Glomerular visceral epithelial cell (primary cell): ENCODE results near the gene ZFPM1.
"Not testable (repeated sequence)": the region's sequence is repeated elsewhere in the genome, so short reads cannot be mapped to it uniquely, and the experiment has no call there.

Experiments
- DNase-seq: peaks from one replicate; pipeline ENCODE4 v3.0.0-alpha.2; 2016; ENCODE audit errors: extremely low spot score

ZFPM1 gene

DNA sequence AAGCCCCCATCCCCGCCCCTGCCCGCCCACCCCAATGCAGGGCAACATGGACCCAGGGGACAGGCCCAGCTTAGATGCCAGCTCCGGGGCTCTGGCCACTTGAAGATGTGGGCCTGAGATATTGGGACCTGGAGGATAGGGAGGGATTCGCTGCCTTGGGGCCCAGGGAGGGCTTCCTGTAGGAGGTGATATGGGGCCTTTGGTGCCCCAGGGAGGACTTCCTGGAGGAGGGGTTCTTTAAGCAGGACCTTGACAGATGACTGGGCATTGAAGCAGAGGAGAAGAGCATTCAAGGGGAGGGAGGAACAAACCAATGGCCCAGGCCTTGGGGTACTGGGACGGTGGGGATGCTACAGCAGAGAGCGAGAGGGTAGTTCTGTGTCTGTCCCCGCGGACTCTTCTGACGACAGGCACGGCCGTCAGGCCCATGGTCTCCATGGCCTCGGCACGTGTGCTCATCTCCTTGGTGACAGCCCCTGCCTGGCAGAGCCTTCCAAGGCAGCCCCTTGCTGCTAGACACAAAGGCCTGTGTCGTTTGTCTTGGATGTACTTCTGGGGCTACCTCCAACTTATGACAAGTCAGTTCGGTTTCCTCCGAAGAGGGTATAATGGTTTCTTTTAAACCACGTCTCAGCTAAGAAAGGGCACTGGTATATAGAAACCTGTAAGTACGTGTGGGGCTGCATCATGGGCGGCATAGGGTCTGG is 61.6 kb downstream of the ZFPM1 start:
- no peak for DNase-seq

- no peak for DNase-seq
Measured at GRCh38 chr16:88515371-88515770, 62.3 kb downstream of the ZFPM1 start.

GRCh38 chr16:88515925-88516594 is 63.0 kb downstream of the ZFPM1 start:
- DNase-seq: no peak

DNA sequence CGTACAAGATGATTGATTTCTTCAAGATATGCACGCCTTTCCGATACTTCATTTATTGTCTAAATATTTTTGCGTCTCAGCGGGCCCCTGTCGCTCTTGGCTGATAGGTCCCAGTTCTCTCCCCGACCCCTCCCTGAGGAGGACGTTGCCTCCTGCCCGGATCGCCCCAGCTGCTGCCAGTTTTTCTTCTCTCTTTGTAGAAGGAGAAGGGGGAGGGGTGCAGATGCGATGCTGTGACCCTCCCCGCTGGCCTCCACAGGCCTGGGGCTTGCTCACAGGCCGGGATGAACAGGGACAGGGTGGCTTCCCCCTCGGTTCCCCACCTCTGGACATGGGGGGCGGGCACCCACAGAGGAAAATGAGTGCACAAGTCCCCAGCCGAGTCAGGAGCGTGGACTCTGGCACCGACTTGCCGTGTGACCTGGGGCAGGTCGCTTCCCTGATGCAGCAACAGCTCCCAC is 63.6 kb downstream of the ZFPM1 start:
- no peak for DNase-seq

DNA sequence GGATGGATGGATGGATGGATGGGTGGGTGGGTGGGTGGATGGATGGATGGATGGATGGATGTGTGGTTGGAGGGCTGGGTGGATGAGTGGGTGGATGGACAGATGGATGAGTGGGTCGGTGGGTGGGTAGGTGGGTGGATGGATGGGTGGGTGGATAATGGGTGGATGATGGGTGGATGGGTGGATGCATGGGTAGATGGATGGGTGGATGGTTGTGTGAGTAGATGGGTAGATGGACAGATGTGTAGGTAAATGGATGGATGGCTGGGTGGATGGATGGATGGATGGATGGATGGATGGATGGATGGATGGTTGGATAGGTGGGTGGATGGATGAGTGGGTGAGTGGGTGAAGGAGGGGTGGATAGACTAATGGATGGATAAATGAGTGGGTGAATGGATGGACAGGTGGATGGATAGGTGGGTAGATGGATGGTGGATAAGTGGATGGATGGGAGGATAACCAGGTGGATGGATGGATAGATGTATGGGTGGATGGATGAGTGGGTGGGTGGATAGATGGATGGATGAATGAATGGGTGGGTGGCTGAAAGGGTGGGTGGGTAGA is 64.2 kb downstream of the ZFPM1 start:
- DNase-seq: not testable (repeated sequence)

- DNase-seq: not testable (repeated sequence)
Measured at GRCh38 chr16:88518411-88519111, 65.5 kb downstream of the ZFPM1 start.

DNA sequence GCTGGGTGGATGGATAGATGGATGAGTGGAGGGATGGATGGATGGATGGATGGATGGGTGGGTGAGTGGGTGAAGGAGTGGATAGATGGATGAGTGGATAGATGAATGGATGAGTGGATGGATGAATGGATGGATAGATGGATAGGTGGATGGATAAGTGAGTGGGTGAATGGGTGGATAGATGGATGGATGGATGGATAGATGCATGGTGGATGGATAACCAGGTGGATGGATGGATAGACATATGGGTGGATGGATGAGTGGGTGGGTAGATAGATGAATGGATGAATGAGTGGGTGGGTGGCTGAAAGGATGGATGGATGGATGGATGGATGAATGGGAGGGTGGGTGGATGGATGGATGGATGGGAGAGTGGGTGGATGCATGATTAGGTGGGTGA is 66.2 kb downstream of the ZFPM1 start:
- no peak for DNase-seq

DNA sequence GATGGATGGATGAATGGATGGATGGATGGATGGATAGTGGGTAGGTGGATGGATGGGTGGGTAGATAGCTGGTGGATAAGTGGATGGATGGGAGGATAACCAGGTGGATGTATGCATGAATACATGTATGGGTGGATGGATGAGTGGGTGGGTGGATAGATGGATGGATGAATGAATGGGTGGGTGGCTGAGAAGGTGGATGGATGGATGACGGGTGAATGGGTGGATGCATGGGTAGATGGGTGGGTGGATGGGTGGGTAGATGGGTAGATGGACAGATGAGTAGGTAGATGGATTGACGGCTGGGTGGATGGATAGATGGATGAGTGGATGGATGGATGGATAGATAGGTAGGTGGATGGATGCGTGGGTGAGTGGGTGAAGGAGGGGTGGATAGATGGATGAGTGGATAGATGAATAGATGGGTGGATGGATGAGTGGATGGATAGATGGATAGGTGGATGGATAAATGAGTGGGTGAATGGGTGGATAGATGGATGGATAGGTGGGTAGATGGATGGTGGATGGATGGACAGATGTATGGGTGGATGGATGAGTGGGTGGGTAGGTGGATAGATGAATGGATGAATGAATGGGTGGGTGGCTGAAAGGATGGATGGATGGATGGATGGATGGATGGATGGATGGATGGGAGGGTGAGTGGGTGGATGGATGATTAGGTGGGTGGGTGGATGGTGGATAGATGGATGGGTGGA is 67.0 kb downstream of the ZFPM1 start:
- DNase-seq: no peak

- DNase-seq: no peak
Measured at GRCh38 chr16:88521674-88522073, 68.6 kb downstream of the ZFPM1 start.

- DNase-seq: no peak
Measured at GRCh38 chr16:88522276-88522949, 69.3 kb downstream of the ZFPM1 start.

GRCh38 chr16:88523309-88524161 is 70.5 kb downstream of the ZFPM1 start:
- DNase-seq: no peak

DNA sequence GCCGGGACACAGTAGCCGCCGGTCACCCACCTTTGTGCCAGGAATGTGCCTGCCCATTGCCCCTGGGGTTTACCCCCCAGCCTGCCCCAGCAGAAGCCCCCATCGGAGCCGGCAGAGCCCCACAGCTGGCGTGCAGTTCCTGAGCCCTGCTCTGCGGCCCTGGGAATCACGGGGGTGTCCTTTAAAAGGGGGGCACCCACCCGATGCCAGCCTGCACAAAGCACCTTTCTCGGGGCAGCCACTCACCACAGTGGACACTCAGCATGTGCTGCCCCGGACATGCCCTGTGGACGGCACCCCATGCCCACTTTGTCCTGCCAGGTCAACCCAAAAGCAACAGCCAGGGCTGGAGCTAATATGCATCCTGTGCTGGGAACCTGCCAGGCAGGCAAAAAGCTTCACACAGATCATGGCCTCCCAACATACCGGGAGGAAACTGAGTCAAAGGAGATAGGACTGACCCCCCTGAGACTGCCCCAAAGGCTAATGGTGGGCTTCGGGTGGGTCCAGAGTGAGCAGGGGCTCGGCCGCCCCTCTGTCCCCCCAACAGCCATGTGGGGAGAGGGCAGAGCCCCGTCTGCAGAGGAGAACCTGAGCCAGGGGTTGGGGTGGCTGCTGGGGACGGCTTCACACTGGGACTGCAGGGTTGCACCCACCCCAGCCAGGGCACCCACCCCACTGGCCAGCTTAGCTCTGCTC is 71.3 kb downstream of the ZFPM1 start:
- DNase-seq: no peak

DNA sequence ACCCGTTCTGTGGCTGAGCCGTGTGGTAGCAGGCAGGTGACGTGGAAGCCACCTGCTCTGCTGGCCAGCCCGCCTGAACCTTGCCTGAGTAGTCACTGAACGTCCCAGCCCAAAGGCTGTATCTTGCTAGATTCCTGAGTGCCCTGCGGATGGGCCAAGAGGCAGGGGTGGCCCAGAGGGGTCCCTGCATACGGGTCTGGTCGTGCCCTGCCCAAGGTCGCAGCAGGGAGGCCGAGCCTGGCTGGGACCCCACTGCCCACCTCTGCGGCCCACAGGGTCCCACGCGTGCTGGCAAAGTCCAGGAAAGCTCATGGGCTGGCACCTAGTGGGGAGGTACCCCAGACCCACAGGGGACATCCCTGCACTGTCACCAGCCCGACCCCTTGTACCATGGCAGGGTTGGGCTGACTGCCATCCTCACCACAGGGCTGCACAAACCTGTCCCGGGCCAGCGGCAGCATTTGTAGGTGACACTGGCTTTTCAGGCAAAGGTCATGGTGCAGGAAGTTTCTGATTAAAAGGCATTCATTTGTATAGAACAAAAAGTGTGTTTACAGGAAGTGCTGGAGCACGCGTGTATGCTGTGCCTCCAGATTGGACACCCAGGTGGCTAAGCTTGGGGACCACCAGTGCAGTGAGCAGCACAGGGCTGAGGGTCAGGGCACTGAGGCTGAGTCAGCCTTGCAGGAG is 72.0 kb downstream of the ZFPM1 start:
- DNase-seq: no peak

- DNase-seq: no peak
Measured at GRCh38 chr16:88525663-88525990, 72.5 kb downstream of the ZFPM1 start.

GRCh38 chr16:88526008-88526905 is 73.2 kb downstream of the ZFPM1 start:
- DNase-seq: no peak

DNA sequence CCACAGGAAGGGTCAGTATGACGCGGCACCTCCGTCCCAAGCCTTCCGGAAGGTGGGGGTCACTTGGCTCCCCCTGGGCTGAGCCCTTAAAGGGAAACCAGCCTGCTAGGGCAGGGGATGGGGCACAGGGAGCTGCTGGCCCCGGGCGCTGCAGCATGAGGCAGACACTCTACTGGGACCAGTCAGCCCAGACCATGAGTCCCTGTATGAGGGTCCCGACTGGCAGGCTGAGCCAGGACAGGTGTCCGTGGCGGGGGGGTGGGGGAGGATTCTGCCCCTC is 73.8 kb downstream of the ZFPM1 start:
- DNase-seq: no peak

- peak; percentile 45 for DNase-seq
Measured at GRCh38 chr16:88527186-88527936, 74.3 kb downstream of the ZFPM1 start.
